CD4-positive, alpha-beta T cell (primary cell): ENCODE results near the gene IFNL4. TPM values are rescaled to one million over a fixed set of nuclear protein-coding genes. Genes with fewer than 3 reads are reported as not detected.

ENCODE experiments used
- ATAC-seq: fragments of 200-7000 bp; cut with Tn5 transposase; one replicate; pipeline ENCODE4 v1.10.0; 2022; ENCODE audit warnings: mild to moderate bottlenecking; ENCODE audit not compliant: poor library complexity
- CTCF ChIA-PET: fragments of 350-600 bp; sonication (Branson Sonifier 250); formaldehyde crosslinking; loops from one replicate; lab custom pipeline; 2021; ENCODE audit warnings: antibody characterized with exemption, inconsistent platforms; lab: Charles Lee
- POLR2A ChIA-PET: fragments of 350-600 bp; sonication (Branson Sonifier 250); formaldehyde crosslinking; loops from one replicate; lab custom pipeline; 2021; ENCODE audit warnings: antibody characterized with exemption, inconsistent platforms; lab: Charles Lee
- DNase-seq, 14 experiments: peaks; one replicate each; pipeline ENCODE4 v3.0.0-alpha.2; 2013 to 2020; ENCODE audit warnings: mixed read lengths in 2 of 14
- H3K27ac ChIP-seq, 2 donors: one replicate each; pipeline versions ENCODE4 v1.5.1 to v1.7.0; 2013; ENCODE audit warnings: low read length in 2 of 2, low read depth in 1 of 2, mild to moderate bottlenecking in 1 of 2
- H3K27me3 ChIP-seq, 2 experiments: 1 replicate in 1 of 2; 2 replicates in 1 of 2; pipeline versions ENCODE4 v1.6.1 to v1.7.0; 2013; ENCODE audit warnings: low read length in 2 of 2, control low read depth in 1 of 2, mild to moderate bottlenecking in 1 of 2, moderate library complexity in 1 of 2; ENCODE audit not compliant: insufficient read depth in 2 of 2, control insufficient read depth in 1 of 2
- H3K36me3 ChIP-seq: one replicate; pipeline ENCODE4 v1.6.1; 2013; ENCODE audit warnings: low read length, control low read depth; ENCODE audit not compliant: insufficient read depth
- H3K4me1 ChIP-seq: one replicate; pipeline ENCODE4 v1.6.1; 2013; ENCODE audit warnings: low read length, control low read depth; ENCODE audit not compliant: insufficient read depth
- H3K4me3 ChIP-seq: one replicate; pipeline ENCODE4 v1.5.1; 2013; ENCODE audit warnings: mild to moderate bottlenecking, low read length, moderate library complexity
- H3K9me3 ChIP-seq, 2 experiments: 1 replicate in 1 of 2; 2 replicates in 1 of 2; pipeline versions ENCODE4 v1.6.1 to v1.7.0; 2013; ENCODE audit warnings: low read length in 2 of 2, mild to moderate bottlenecking in 2 of 2, control low read depth in 1 of 2, moderate library complexity in 1 of 2; ENCODE audit not compliant: control insufficient read depth in 1 of 2, insufficient read depth in 1 of 2
- H3K27ac Mint-ChIP-seq: one replicate; pipeline ENCODE4 v1.8.0; 2020; ENCODE audit warnings: mixed read lengths
- H3K27me3 Mint-ChIP-seq: one replicate; pipeline ENCODE4 v1.8.0; 2021; ENCODE audit warnings: mixed read lengths
- H3K36me3 Mint-ChIP-seq: one replicate; pipeline ENCODE4 v1.8.0; 2021; ENCODE audit warnings: low read depth, mixed read lengths
- H3K4me1 Mint-ChIP-seq: one replicate; pipeline ENCODE4 v1.8.0; 2021; ENCODE audit warnings: low read depth, mixed read lengths
- H3K4me3 Mint-ChIP-seq: one replicate; pipeline ENCODE4 v1.8.0; 2020; ENCODE audit warnings: mild to moderate bottlenecking, mixed read lengths
- H3K9me3 Mint-ChIP-seq: one replicate; pipeline ENCODE4 v1.8.0; 2020; ENCODE audit warnings: mixed read lengths
- intact Hi-C, 2 experiments: fragments of 100-400 bp; cut with DNase I in 1 of 2; cut with micrococcal nuclease in 1 of 2; formaldehyde crosslinking; loops; one replicate each; pipeline versions ENCODE4 v1.15.1 to v1.9.0; 2023 to 2025; cut with DNase I, micrococcal nuclease
- total RNA-seq, 174 experiments: library from RNA in 2 of 174; stranded (reverse) in 2 of 174; gene quantifications; one replicate each; pipeline ENCODE4 v1.2.3 and lab custom pipeline; 2021 to 2026
- TF ChIP-seq, protein P1 (sequence below): fragments of 200-600 bp; IDR thresholded peaks from one replicate; pipeline ENCODE4 v1.8.0; 2022; ENCODE audit warnings: antibody characterized with exemption, mild to moderate bottlenecking

IFNL4 gene
- total RNA-seq, 2 experiments from 2014 or later, result not detected

DNA sequence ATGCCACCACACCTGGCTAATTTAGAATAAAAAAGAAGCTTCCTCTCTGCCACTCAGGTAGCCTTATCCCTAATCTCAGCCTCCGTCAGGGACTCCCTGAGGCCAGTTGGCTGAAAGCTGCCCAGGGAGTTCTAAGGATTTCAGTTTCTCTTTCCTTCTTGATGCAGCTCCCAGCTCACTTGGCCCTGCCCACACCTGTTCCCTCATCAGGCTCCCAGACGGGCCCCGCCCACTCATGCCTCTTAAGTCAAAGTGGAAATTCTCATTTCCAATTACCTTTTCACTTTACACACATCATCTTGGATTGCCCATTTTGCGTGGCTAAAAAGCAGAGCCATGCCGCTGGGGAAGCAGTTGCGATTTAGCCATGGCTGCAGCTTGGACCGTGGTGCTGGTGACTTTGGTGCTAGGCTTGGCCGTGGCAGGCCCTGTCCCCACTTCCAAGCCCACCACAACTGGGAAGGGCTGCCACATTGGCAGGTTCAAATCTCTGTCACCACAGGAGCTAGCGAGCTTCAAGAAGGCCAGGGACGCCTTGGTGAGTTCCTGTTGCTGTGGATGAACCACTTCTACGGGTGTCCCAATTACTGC is 47.5 kb upstream of the IFNL4 start, which contains the start of gene IFNL1:
TSS of gene IFNL1 (plus strand) at position 353 of the 591 bp plus-strand sequence. CDS start at position 368, 15 bp downstream.
- Mint-ChIP-seq H3K9me3 (no peaks in the 10 kb centered on the region), H3K27ac (no peak within 1 kb of the TSS), H3K36me3 (no peaks in the 10 kb centered on the region), H3K4me3 (no peak within 1 kb of the TSS), H3K4me1 (peaks cover 14% of the 10 kb centered on the region), H3K27me3 (peaks cover 12% of the 10 kb centered on the region)
- Histone ChIP-seq H3K9me3 (no peaks in the 10 kb centered on the region), H3K27me3 (no peaks in the 10 kb centered on the region), H3K36me3 (no peaks in the 10 kb centered on the region), H3K27ac (no peak within 1 kb of the TSS), H3K4me3 (no peak within 1 kb of the TSS), H3K4me1 (peaks cover 25% of the 10 kb centered on the region)
- intact Hi-C loops, result no loop called here
- CTCF ChIA-PET, result no interaction called here
- POLR2A ChIA-PET, result no interaction called here
- ATAC-seq (no peak), DNase-seq (no peak)
- TF ChIP-seq, protein P1, sequence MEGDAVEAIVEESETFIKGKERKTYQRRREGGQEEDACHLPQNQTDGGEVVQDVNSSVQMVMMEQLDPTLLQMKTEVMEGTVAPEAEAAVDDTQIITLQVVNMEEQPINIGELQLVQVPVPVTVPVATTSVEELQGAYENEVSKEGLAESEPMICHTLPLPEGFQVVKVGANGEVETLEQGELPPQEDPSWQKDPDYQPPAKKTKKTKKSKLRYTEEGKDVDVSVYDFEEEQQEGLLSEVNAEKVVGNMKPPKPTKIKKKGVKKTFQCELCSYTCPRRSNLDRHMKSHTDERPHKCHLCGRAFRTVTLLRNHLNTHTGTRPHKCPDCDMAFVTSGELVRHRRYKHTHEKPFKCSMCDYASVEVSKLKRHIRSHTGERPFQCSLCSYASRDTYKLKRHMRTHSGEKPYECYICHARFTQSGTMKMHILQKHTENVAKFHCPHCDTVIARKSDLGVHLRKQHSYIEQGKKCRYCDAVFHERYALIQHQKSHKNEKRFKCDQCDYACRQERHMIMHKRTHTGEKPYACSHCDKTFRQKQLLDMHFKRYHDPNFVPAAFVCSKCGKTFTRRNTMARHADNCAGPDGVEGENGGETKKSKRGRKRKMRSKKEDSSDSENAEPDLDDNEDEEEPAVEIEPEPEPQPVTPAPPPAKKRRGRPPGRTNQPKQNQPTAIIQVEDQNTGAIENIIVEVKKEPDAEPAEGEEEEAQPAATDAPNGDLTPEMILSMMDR, result no peak

- Mint-ChIP-seq H3K27ac (no peak overlapping the region), H3K4me3 (no peak overlapping the region), H3K27me3 (peaks cover 16% of the 10 kb centered on the region), H3K9me3 (no peaks in the 10 kb centered on the region), H3K36me3 (no peaks in the 10 kb centered on the region), H3K4me1 (peaks cover 10% of the 10 kb centered on the region)
- ChIA-PET CTCF (no interaction called here), POLR2A (no interaction called here)
- Histone ChIP-seq H3K27me3 (no peaks in the 10 kb centered on the region), H3K4me3 (no peak overlapping the region), H3K4me1 (peaks cover 11% of the 10 kb centered on the region), H3K27ac (no peak overlapping the region), H3K9me3 (no peaks in the 10 kb centered on the region), H3K36me3 (no peaks in the 10 kb centered on the region)
- DNase-seq (no peak), ATAC-seq (no peak)
- TF ChIP-seq, protein P1, result no peak
- intact Hi-C loops, result no loop called here
Measured at GRCh38 chr19:39293394-39293793, 44.7 kb upstream of the IFNL4 start.

DNA sequence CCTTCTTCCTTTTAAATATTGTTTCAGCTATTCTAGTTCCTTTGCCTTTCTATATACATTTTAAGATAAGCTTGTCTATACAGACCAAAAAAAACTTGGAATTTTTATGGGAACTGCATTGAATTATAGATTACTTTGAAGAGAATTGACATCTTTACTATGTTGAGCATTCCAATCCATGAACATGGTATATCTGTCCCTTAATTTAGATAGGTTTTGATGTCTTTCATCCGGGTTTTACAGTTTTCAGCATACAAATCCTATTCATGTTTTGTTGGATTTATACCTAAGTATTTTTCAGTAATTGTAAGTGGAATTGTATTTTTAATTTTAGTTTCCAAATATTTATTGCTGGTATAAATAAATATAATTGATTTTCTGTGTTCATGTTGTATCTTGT is 35.4 kb upstream of the IFNL4 start:
- H3K27me3 Mint-ChIP-seq, result peaks cover 17% of the 10 kb centered on the region
- no peaks in the 10 kb centered on the region for H3K4me1 ChIP-seq
- no peak for ATAC-seq
- intact Hi-C loops, result no loop called here
- peaks cover 0 to 8% of the 10 kb centered on the region in 2 experiments for H3K9me3 ChIP-seq
- DNase-seq, result no peak
- no peak overlapping the region for H3K27ac Mint-ChIP-seq
- no peaks in the 10 kb centered on the region for H3K27me3 ChIP-seq
- H3K4me3 Mint-ChIP-seq, result no peak overlapping the region
- no peaks in the 10 kb centered on the region for H3K36me3 Mint-ChIP-seq
- H3K4me3 ChIP-seq, result no peak overlapping the region
- TF ChIP-seq, protein P1, result no peak
- H3K9me3 Mint-ChIP-seq, result peaks cover 5% of the 10 kb centered on the region
- CTCF ChIA-PET, result no interaction called here
- no peaks in the 10 kb centered on the region for H3K4me1 Mint-ChIP-seq
- H3K36me3 ChIP-seq, result no peaks in the 10 kb centered on the region
- POLR2A ChIA-PET, result no interaction called here
- H3K27ac ChIP-seq, result no peak overlapping the region
